Natural killer cell treated with Interleukin-12 subunit alpha and Interleukin-12 subunit beta and Interleukin-15 and Interleukin-18, amount 100 ng/mL, for 72 hours (primary cell): ENCODE measurements around the gene RBX1. TPM values are rescaled to one million over a fixed set of nuclear protein-coding genes. Genes with fewer than 3 reads are reported as not detected.

Source experiments
- ATAC-seq, 2 donors: fragments of 150-1000 bp; cut with Tn5 transposase in 1 of 2; sonication (Bioruptor Pico), chemical (Tn5 transposase) in 1 of 2; 2 replicates each; pipeline ENCODE4 v1.10.0; 2021
- DNase-seq: peaks from one replicate; pipeline ENCODE4 v3.0.0; 2022; ENCODE audit warnings: low spot score
- H3K27ac Mint-ChIP-seq, 2 donors: 1 replicate in 1 of 2; 2 replicates in 1 of 2; pipeline ENCODE4 v1.8.0; 2022; ENCODE audit warnings: mixed read lengths in 2 of 2, mild to moderate bottlenecking in 1 of 2, moderate library complexity in 1 of 2
- H3K27me3 Mint-ChIP-seq, 2 donors: 1 replicate in 1 of 2; 2 replicates in 1 of 2; pipeline ENCODE4 v1.8.0; 2022; ENCODE audit warnings: mixed read lengths in 2 of 2
- H3K36me3 Mint-ChIP-seq: one replicate; pipeline ENCODE4 v1.8.0; 2022; ENCODE audit warnings: mixed read lengths
- H3K4me1 Mint-ChIP-seq, 2 donors: 1 replicate in 1 of 2; 2 replicates in 1 of 2; pipeline ENCODE4 v1.8.0; 2022; ENCODE audit warnings: low read depth in 2 of 2, mixed read lengths in 2 of 2, mild to moderate bottlenecking in 1 of 2
- H3K4me3 Mint-ChIP-seq: one replicate; pipeline ENCODE4 v1.8.0; 2022; ENCODE audit warnings: mixed read lengths
- H3K9me3 Mint-ChIP-seq: 2 replicates; pipeline ENCODE4 v1.8.0; 2022; ENCODE audit warnings: mixed read lengths
- total RNA-seq, 2 donors: library from RNA; stranded (reverse); gene quantifications; one replicate each; pipeline ENCODE4 v1.2.3, GENCODE V29; 2022

RBX1 gene
- total RNA-seq, 2 donors from 2014 or later, result 47.8 to 65.9 TPM

DNA sequence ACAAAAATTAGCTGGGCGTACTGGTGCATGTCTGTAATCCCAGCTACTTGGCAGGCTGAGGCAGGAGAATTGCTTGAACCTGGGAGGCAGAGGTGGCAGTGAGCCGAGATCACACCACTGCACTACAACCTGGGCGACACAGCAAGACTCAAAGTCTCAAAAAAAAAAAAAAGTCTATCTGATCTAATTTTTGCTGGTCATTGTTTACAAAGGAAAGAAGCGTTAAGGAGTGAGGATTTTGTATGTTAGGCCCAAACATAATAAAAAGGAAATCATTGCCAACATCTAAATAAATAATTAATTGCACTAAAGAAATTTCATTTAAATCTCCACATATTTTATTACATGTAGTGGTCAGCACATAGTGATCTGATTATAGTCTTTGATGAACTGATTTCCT is 2.9 kb downstream of the RBX1 start:
- peaks cover 15 to 27% of the 10 kb centered on the region in 2 donors for H3K4me1 Mint-ChIP-seq
- peaks cover 7% of the 10 kb centered on the region for H3K36me3 Mint-ChIP-seq
- peak overlapping the region; percentile 89 to 92 for H3K27ac Mint-ChIP-seq
- H3K9me3 Mint-ChIP-seq, result no peaks in the 10 kb centered on the region
- ATAC-seq (no peak), DNase-seq (no peak)
- no peaks in the 10 kb centered on the region for H3K27me3 Mint-ChIP-seq
- peak overlapping the region; percentile 25 for H3K4me3 Mint-ChIP-seq

- Mint-ChIP-seq H3K4me1 (peaks cover 15 to 34% of the 10 kb centered on the region in 2 donors), H3K36me3 (peaks cover 7% of the 10 kb centered on the region), H3K27ac (peak overlapping the region in 1 of 2 donors; percentile 92), H3K9me3 (no peaks in the 10 kb centered on the region), H3K4me3 (no peak overlapping the region), H3K27me3 (no peaks in the 10 kb centered on the region)
- ATAC-seq (no peak), DNase-seq (no peak)
Observed at GRCh38 chr22:40955571-40955970, 4.4 kb downstream of the RBX1 start.

DNA sequence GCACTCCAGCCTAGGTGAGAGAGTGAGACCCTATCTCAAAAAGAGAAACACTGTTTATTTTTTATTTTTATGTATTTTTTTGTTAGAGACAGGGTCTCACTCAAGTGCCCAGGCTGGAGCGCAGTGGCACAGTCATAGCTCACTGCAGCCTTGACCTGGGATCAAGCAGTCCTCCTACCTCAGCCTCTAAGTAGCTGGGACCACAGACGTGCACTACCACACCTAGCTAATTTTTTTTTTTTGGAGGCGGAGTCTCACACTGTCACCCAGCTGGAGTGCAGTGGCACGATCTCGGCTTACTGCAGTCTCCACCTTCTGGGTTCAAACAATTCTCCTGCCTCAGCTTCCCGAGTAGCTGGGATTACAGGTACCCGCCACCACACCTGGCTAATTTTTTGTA is 6.4 kb downstream of the RBX1 start:
- peaks cover 7% of the 10 kb centered on the region for H3K36me3 Mint-ChIP-seq
- no peak for ATAC-seq
- H3K4me3 Mint-ChIP-seq, result no peak overlapping the region
- peaks cover 8 to 27% of the 10 kb centered on the region in 2 donors for H3K4me1 Mint-ChIP-seq
- H3K9me3 Mint-ChIP-seq, result no peaks in the 10 kb centered on the region
- H3K27me3 Mint-ChIP-seq, result no peaks in the 10 kb centered on the region
- no peak overlapping the region for H3K27ac Mint-ChIP-seq
- DNase-seq, result no peak

DNA sequence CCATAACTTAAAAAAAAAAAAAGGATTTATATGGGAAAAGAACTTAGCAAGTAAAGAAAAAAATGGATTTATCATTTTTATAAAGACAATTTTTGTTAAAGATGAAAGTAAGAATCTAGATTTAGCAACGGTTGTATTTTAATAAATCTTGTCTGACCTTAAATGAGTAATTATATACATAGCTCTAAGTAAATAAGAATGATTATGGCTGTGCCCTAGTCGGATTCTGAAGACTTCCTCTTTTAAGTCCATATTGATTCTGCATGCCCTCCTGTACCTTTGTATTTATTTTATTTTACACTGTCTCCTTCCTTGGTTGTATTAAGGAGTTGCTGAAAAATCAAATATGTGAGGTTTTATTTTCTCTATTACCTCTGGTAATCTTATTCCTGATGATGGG is 7.1 kb downstream of the RBX1 start:
- peak overlapping the region; percentile 6 to 31 for H3K27ac Mint-ChIP-seq
- H3K4me1 Mint-ChIP-seq, result peaks cover 8 to 24% of the 10 kb centered on the region in 2 donors

GRCh38 chr22:40960145-40960544 is 9.0 kb downstream of the RBX1 start:
- DNase-seq (no peak), ATAC-seq (no peak)
- H3K36me3 Mint-ChIP-seq, result no peaks in the 10 kb centered on the region
- H3K9me3 Mint-ChIP-seq, result no peaks in the 10 kb centered on the region
- no peak overlapping the region for H3K4me3 Mint-ChIP-seq
- no peaks in the 10 kb centered on the region for H3K27me3 Mint-ChIP-seq
- H3K4me1 Mint-ChIP-seq, result peaks cover 3 to 13% of the 10 kb centered on the region in 2 donors
- peak overlapping the region in 1 of 2 donors; percentile 6 for H3K27ac Mint-ChIP-seq

More for the DNA sequence above, 7.1 kb downstream of the RBX1 start:
- Mint-ChIP-seq H3K4me3 (no peak overlapping the region), H3K9me3 (no peaks in the 10 kb centered on the region), H3K36me3 (peaks cover 6% of the 10 kb centered on the region), H3K27me3 (no peaks in the 10 kb centered on the region)
- no peak for ATAC-seq
- DNase-seq, result no peak

DNA sequence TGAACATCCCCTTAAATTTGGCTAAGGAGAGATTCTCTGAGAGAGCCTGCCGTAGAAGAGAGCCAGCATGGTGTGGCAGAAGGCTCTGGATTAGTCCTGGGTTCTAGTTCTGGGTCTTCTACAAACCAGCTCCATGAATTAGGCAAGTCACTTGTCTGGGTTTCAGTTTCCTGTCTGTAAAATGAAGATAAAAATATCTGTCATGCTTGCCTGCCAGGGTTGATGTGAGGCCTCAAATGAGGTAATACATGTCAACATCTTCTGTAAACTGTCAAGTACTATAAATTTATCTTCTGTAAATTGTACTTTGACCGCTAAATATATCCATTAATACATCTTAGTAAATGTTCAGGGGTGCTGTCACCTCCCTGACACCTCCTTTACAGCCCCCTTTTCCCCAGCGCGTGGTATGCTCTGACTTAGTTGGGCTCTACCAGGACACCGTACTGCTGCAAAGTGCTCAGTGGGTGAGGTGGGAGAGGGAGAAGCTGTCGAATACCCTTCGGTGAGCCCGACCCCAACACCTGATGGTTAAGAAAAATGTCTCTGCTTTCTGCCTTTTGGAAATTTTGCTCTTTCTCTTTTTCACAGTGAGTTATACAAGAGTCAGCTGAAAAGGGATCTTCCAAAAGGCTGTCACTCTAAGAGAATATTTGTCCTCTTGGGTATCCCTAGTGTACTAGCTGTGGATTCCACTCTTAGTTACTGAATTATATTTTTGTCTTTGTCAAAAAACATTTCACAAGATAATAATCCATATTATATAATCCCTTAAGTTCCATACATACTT is 15.0 kb downstream of the RBX1 start:
- no peak for ATAC-seq
- no peaks in the 10 kb centered on the region for H3K27me3 Mint-ChIP-seq
- no peaks in the 10 kb centered on the region for H3K9me3 Mint-ChIP-seq
- peak overlapping the region; percentile 4 for H3K4me3 Mint-ChIP-seq
- H3K4me1 Mint-ChIP-seq, result peaks cover 11 to 18% of the 10 kb centered on the region in 2 donors
- peaks cover 13% of the 10 kb centered on the region for H3K36me3 Mint-ChIP-seq
- DNase-seq, result no peak
- H3K27ac Mint-ChIP-seq, result peak overlapping the region; percentile 50 to 55

GRCh38 chr22:40966726-40967085 is 15.5 kb downstream of the RBX1 start:
- peaks cover 13% of the 10 kb centered on the region for H3K36me3 Mint-ChIP-seq
- H3K27ac Mint-ChIP-seq, result peak overlapping the region; percentile 50 to 55

GRCh38 chr22:40967111-40967760 is 16.1 kb downstream of the RBX1 start:
- Mint-ChIP-seq H3K27ac (peak overlapping the region in 1 of 2 donors; percentile 50), H3K27me3 (no peaks in the 10 kb centered on the region), H3K9me3 (no peaks in the 10 kb centered on the region), H3K4me3 (no peak overlapping the region), H3K4me1 (peaks cover 11 to 18% of the 10 kb centered on the region in 2 donors), H3K36me3 (peaks cover 13% of the 10 kb centered on the region)
- DNase-seq, result no peak
- no peak for ATAC-seq

More at GRCh38 chr22:40966726-40967085, 15.5 kb downstream of the RBX1 start:
- no peaks in the 10 kb centered on the region for H3K27me3 Mint-ChIP-seq
- no peak for ATAC-seq
- peaks cover 11 to 18% of the 10 kb centered on the region in 2 donors for H3K4me1 Mint-ChIP-seq
- H3K4me3 Mint-ChIP-seq, result peak overlapping the region; percentile 4
- no peaks in the 10 kb centered on the region for H3K9me3 Mint-ChIP-seq
- no peak for DNase-seq

DNA sequence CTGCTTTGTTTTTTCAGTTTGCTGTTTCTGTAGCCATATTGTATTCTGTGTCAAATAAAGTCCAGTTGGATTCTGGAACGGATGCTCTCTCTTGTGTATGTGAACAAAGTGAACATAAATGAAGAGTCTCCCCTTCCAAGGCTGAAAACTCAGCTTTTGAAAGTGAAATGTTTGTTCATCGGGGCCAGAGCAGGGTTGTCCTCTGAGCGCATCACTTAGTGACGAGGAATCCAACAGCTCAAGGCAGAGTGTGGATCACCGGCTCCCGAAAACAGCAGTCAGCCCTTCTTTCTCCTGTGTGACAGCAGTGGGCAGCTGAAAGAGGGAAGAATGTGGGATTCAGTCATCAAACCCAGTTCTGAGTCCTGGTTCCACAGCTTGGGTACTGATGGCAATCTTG is 21.4 kb downstream of the RBX1 start:
- Mint-ChIP-seq H3K4me1 (peaks cover 0 to 4% of the 10 kb centered on the region in 2 donors), H3K36me3 (peaks cover 4% of the 10 kb centered on the region), H3K27ac (no peak overlapping the region), H3K9me3 (no peaks in the 10 kb centered on the region), H3K27me3 (no peaks in the 10 kb centered on the region), H3K4me3 (no peak overlapping the region)
- DNase-seq (no peak), ATAC-seq (no peak)

DNA sequence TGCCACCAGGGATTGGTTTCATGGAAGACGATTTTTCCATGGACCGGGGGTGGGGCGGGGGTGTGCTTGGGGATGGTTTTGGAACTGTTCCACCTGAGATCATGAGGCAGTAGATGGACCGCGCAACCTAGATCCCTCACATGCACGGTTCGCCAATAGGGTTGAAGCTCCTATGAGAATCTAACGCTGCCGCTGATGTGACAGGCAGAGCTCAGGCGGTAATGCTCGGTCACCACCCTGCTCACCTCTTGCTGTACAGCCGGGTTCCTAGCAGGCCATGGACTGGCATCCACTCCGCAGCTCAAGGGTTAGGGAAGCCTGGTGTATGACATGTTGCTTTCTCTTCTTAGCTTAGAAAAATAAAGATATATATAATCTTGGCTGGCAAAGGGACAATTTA is 22.0 kb downstream of the RBX1 start:
- no peaks in the 10 kb centered on the region for H3K9me3 Mint-ChIP-seq
- no peak for ATAC-seq
- DNase-seq, result no peak
- H3K36me3 Mint-ChIP-seq, result peaks cover 4% of the 10 kb centered on the region
- H3K4me3 Mint-ChIP-seq, result no peak overlapping the region
- no peak overlapping the region for H3K27ac Mint-ChIP-seq
- H3K27me3 Mint-ChIP-seq, result no peaks in the 10 kb centered on the region
- peaks cover 0 to 4% of the 10 kb centered on the region in 2 donors for H3K4me1 Mint-ChIP-seq

DNA sequence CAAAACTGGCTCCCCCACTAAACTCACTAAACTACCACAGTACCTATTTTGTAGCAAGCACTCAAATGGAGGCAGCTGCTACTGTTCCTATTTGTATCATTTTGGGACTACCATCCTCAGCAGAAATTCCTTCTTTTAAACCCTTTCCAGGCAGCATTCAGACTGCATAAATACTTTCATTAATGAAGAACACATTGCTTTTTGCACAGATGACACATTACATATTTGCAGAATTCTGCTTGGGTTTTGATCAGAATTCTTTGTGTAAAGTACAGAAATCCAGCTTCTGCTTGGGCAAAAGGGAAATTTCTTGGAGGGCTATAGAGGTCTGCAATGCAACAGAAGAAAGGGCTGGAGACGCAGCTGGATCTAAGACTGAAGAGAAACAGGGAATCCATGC is 24.2 kb downstream of the RBX1 start:
- Mint-ChIP-seq H3K4me3 (no peak overlapping the region), H3K36me3 (peaks cover 4% of the 10 kb centered on the region), H3K4me1 (peaks cover 0 to 2% of the 10 kb centered on the region in 2 donors), H3K27ac (no peak overlapping the region), H3K27me3 (no peaks in the 10 kb centered on the region), H3K9me3 (no peaks in the 10 kb centered on the region)
- ATAC-seq (no peak), DNase-seq (no peak)

- DNase-seq (no peak), ATAC-seq (no peak)
- Mint-ChIP-seq H3K4me1 (no peaks in the 10 kb centered on the region), H3K27me3 (no peaks in the 10 kb centered on the region), H3K9me3 (no peaks in the 10 kb centered on the region), H3K27ac (no peak overlapping the region), H3K36me3 (peaks cover 4% of the 10 kb centered on the region), H3K4me3 (no peak overlapping the region)
Observed at GRCh38 chr22:40976866-40977700, 25.9 kb downstream of the RBX1 start.

DNA sequence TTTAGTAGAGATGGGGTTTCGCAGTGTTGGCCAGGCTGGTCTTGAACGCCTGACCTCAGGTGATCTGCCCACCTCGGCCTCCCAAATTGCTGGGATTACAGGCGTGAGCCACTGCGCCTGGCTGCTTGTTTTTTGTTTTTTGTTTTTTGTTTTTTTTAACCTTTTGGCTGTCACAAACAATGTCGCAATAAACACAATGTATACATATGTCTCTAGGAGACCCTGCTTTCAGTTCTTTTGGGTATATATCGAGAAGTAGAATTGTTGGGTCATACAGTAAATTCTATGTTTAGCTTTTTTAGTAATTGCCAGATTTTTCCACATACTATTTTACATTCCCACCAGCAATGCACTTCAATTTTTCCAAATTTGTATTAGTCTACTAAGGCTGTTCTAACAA is 28.0 kb downstream of the RBX1 start:
- Mint-ChIP-seq H3K4me3 (no peak overlapping the region), H3K27ac (no peak overlapping the region), H3K4me1 (no peaks in the 10 kb centered on the region), H3K27me3 (no peaks in the 10 kb centered on the region), H3K36me3 (no peaks in the 10 kb centered on the region), H3K9me3 (no peaks in the 10 kb centered on the region)
- ATAC-seq (no peak), DNase-seq (no peak)

GRCh38 chr22:40979871-40980270 is 28.7 kb downstream of the RBX1 start:
- Mint-ChIP-seq H3K4me1 (no peaks in the 10 kb centered on the region), H3K36me3 (no peaks in the 10 kb centered on the region), H3K27me3 (no peaks in the 10 kb centered on the region), H3K9me3 (no peaks in the 10 kb centered on the region), H3K27ac (no peak overlapping the region), H3K4me3 (no peak overlapping the region)
- DNase-seq, result no peak
- no peak for ATAC-seq
